Limb (tissue), 2 donors: Measurements from ENCODE around the gene RAB25.
A peak's percentile ranks its signal among the peaks of the same experiment; 100 is the strongest.
"Not testable (repeated sequence)": the region's sequence is repeated elsewhere in the genome, so short reads cannot be mapped to it uniquely, and the experiment has no call there.

ENCODE experiments used
- DNase-seq, 2 donors: peaks; one replicate each; pipeline ENCODE4 v3.0.0-alpha.2; 2016; ENCODE audit errors: extremely low spot score in 2 of 2

Gene RAB25

DNA sequence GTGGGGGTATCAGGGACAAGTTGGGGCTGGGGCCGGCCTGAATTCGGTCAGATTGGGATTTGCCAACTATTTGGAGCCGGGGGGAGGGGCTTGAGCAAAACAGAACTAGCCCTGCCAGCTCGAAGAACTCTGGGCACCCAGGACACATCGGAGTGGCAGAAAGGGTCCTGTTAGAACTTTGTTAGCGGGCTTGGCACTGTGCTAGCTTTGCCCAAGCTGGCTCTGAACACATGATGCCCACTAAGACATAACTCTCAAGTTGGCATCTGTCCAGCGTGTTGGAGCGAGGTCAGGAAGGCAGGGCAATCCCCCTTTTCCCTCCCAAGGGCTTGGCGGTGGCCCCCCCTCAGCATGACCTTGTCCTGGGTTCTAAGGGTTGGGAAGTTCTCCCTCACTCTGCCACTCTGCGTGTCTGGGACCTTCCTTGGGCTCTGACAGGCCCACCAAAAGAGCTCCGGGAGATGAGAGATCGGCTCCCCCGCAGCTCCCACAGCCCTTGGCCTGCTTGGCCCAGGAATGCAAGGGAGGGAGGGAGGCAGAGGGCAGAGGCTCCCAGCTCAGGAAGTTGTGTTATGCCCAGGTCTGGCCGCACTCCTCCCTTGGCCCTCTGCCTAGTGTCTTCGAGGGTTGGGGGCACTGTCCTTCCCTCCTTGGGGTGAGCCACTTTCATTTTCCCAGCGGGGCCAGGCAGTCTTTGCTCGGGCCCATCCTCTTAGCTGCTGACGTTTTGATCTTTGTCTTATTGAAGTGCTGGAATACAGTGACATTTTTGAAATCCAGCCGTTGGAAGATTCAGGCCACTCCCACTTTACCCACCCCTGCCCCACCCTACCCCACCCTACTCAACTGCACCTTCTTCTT, 54.8 kb downstream of the RAB25 start:
- peak in 1 of 2 donors; percentile 72 for DNase-seq

DNA sequence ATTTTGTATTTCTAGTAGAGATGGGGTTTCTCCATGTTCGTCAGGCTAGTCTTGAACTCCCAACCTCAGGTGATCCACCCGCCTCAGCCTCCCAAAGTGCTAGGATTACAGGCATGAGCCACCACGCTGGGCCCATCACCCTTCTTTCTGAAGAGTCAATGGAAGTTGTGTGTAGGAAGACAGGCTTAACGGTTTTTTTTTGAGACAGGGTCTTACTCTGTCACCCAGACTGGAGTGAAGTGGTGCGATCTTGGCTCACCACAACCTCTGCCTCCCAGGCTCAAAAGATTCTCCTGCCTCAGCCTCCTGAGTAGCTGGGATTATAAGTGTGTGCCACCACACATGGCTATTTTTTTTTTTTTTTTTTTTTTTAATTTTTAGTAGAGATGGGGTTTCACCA, 55.8 kb downstream of the RAB25 start:
- not testable (repeated sequence) for DNase-seq

DNA sequence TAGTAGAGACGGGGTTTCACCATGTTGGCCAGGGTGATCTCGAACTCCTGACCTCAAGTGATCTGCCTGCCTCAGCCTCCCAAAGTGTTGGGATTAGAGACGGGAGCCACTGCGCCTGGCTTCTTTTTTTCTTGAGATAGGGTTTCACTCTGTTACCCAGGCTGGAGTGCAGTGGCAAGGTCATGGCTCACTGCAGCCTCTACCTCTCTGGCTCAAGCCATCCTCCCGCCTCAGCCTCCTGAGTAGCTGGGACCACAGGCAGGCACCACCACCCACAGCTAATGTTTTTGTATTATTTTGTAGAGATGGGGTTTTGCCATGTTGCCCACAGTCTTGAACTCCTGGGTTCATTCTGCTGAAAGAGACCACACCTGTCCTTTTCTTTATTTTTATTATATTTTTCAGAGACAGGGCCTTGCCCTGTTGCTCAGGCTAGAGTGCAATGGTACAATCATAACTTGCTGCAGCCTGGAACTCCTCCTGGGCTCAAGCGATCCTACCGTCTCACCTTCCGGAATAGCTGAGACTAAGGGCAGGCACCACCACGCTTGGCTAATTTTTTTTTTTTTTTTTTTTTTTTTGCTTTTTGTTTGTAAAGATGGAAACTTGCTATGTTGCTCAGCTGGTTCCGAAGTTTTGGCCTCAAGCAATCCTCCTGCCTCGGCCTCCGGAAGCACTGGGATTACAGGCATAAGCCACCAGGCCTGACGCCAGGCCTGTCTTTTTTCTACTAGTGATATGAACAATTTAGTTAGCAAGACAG, 56.6 kb downstream of the RAB25 start:
- no peak for DNase-seq

DNA sequence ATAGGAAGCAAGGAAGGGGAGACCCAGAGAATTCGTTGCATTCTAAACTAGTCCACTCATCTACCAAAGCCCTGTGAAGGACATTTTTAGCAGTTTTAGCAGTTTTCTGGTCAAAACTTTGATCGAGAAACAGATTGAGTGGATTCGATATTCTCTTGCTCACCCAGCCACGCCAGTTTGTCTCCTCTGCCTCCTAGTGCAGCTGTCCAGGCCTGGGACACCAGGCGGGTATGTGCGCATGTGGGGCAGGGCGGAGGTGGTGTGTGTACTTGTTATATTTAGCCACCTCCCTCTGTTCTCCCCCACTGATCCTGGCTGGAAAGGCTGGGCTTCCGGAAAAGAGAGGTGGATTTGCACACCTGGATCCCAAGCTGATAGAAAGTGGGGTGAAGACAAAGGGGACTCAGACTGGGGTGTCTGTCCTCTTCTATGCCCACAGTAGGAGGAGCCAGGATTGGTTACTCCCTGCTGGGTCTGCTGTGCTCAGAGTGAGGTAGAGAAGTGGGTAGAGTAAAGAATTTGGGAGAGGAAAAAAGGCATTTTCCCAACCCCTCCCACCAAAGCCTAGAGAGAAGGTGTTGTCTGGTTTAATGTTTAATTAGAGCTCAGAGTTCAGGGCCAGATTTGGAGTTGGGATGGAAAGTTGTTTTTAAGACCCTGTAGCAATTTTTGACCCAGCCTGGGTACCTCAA, 57.4 kb downstream of the RAB25 start:
- DNase-seq = no peak

DNA sequence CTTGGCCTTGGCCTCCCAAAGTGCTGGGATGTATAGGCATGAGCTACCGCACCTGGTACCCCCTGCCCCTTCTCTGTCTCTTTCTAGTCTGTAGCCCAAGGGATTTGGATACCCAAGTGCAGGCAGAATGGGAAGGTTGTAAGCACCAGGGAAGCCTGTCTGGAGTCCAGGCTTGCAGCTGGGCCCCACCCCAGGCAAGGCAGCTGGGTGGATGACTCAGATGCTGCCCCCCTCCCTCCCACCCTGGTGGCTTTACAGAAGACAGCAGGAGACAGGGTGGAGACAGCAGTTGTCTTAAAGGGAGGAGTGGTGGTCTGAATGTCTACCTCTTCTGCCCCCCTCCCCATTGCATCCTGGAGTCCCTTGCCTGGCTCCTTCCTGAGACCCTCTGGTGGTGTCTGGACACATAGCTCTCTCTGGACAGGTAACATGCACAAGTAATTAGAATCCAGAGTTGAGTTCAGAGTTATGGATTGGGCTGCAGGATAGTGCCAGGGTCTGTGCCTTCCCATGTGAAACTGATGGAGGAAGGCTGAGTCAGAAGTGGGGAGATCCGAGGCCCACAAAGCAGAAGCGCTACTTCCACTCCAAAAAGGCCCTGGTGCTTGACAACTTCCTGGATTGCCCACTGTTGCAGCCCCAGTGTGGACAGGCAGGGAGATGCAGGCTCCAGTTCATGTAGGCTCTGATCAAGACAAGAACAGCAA, 58.7 kb downstream of the RAB25 start:
- DNase-seq = no peak
